OCI-LY7 (cell line): Measurements from ENCODE around the gene UBAP1.

ENCODE experiments used
- CTCF ChIP-seq: fragments of 200-600 bp; sonication (generic); conservative IDR thresholded peaks from 2 replicates; pipeline ENCODE4 v1.5.1; 2014; ENCODE audit warnings: mild to moderate bottlenecking, antibody characterized with exemption, low read length, moderate library complexity, mixed read lengths
- EZH2phosphoT487 ChIP-seq: fragments of 200-600 bp; sonication (generic); IDR thresholded peaks from 2 replicates; pipeline ENCODE4 v1.6.1; 2018; ENCODE audit warnings: low read depth, borderline replicate concordance, mild to moderate bottlenecking, mixed run types, antibody characterized with exemption, low read length, moderate library complexity, mixed read lengths

- no peak for TF ChIP-seq CTCF
- no peak for TF ChIP-seq EZH2phosphoT487
Observed at GRCh38 chr9:34216325-34216724, 37.5 kb downstream of the UBAP1 start.
